ENCODE results near the gene HIGD1B. TPM values are rescaled to one million over a fixed set of nuclear protein-coding genes. Genes with fewer than 3 reads are reported as not detected.

Gene HIGD1B
- total RNA-seq, 2 donors from 2014 or later: 19.0 TPM; not detected in 1

DNA sequence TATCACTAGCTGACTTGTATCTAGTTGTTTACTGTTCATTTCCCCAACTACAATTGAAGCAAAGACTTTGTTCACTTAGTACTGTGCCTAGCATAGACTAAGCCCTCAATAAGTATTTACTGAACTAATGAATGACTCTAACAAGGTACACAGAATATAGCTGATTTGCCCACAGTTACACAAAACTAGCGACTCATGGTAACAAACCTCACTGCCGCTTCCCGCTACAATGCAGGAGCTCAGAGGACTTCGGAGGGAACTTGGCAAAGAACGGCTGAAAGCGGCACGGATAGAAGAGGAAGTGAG is 51.0 kb downstream of the HIGD1B start:
- no peaks in the 10 kb centered on the region for H3K9me3 ChIP-seq
- H3K36me3 ChIP-seq: peaks cover 7% of the 10 kb centered on the region
- H3K27ac ChIP-seq: peak overlapping the region; percentile 90 to 92
- TF ChIP-seq, protein P1, sequence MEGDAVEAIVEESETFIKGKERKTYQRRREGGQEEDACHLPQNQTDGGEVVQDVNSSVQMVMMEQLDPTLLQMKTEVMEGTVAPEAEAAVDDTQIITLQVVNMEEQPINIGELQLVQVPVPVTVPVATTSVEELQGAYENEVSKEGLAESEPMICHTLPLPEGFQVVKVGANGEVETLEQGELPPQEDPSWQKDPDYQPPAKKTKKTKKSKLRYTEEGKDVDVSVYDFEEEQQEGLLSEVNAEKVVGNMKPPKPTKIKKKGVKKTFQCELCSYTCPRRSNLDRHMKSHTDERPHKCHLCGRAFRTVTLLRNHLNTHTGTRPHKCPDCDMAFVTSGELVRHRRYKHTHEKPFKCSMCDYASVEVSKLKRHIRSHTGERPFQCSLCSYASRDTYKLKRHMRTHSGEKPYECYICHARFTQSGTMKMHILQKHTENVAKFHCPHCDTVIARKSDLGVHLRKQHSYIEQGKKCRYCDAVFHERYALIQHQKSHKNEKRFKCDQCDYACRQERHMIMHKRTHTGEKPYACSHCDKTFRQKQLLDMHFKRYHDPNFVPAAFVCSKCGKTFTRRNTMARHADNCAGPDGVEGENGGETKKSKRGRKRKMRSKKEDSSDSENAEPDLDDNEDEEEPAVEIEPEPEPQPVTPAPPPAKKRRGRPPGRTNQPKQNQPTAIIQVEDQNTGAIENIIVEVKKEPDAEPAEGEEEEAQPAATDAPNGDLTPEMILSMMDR (IDR thresholded peaks at IDR 0.05): no peak
- H3K4me1 ChIP-seq: peaks cover 0 to 22% of the 10 kb centered on the region in 2 donors
- DNase-seq (ENCODE audit: low spot score): no peak
- no peaks in the 10 kb centered on the region for H3K27me3 ChIP-seq
- H3K4me3 ChIP-seq: peak overlapping the region; percentile 65 to 81

DNA sequence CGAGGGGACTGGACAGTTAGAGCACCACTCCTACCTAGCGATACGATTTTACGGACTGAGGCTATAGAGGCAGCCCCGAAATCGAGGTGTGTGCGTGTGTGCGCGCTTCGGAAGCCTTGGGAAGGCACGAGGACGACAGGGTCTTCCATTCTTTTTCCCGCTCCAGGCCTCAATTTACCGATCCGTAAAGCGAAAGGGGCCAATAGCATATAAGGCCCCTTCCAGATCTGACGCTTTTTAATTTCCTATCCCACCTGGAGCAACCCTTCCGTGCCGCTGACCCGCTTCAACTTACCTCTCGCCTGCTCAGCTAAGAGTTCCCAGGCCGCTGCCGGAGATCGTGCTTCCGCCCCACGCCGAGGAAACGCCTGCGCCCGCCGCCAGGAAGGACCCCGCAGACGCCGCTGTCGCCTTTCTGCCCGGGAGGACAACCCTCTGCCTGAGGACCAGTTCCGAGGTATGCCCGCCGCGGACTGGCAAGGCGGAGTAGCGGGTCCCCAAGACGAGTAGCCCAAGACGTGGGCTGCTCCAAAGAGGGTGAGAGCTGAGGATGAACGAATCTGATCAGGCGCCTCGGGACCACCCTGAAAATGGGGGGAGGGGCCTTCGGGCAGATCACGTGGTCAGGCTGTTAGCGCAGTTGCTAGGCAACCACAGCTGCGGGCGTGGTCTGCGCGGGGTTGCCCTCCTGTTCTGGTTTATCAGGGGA is 51.5 kb downstream of the HIGD1B start, which contains the start of gene EFTUD2:
TSS of gene EFTUD2 (minus strand) at position 372 of the 709 bp plus-strand sequence. CDS start 4,924 bp downstream, outside the sequence.
- Histone ChIP-seq H3K36me3 (peaks cover 2% of the 10 kb centered on the region), H3K27me3 (no peaks in the 10 kb centered on the region), H3K27ac (peak within 1 kb of the TSS; percentile 90 to 92), H3K9me3 (no peaks in the 10 kb centered on the region), H3K4me3 (peak within 1 kb of the TSS; percentile 65 to 81), H3K4me1 (peaks cover 0 to 22% of the 10 kb centered on the region in 2 donors)
- TF ChIP-seq, protein P1 (IDR thresholded peaks at IDR 0.05): no peak
- peak; percentile 91 for DNase-seq (ENCODE audit: low spot score)

Other genes starting within 250 kb of the HIGD1B start
- gene MEIOC, start 191.4 kb upstream of the HIGD1B start, total RNA-seq: under 1 TPM in 1 of 2 donors, not detected in 1; 0.44 TPM
- 10 to 100 TPM; 18.8 to 26.7 TPM for gene CCDC43, start 158.1 kb upstream of the HIGD1B start, total RNA-seq
- 1 to 10 TPM; 2.3 to 4.4 TPM for gene DBF4B, start 139.2 kb upstream of the HIGD1B start, total RNA-seq
- 10 to 100 TPM in 1 of 2 donors, 1 to 10 TPM in 1; 6.8 to 19.9 TPM for gene ADAM11, start 88.9 kb upstream of the HIGD1B start, total RNA-seq
- gene GJC1, start 17.6 kb upstream of the HIGD1B start, total RNA-seq: 10 to 100 TPM; 25.8 to 41.8 TPM
- gene EFTUD2, start 51.6 kb downstream of the HIGD1B start, total RNA-seq: 10 to 100 TPM; 36.8 to 36.9 TPM
- gene GFAP, start 67.6 kb downstream of the HIGD1B start, total RNA-seq: 1 to 10 TPM; 4.6 to 5.3 TPM
- under 1 TPM; 0.12 to 0.44 TPM for gene KIF18B, start 99.9 kb downstream of the HIGD1B start, total RNA-seq
- gene C1QL1, start 120.4 kb downstream of the HIGD1B start, total RNA-seq: 1 to 10 TPM; 1.6 to 3.6 TPM
- gene DCAKD, start 203.7 kb downstream of the HIGD1B start, total RNA-seq: 10 to 100 TPM; 37.3 to 46.1 TPM
- 10 to 100 TPM; 44.6 to 52.7 TPM for gene NMT1, start 213.4 kb downstream of the HIGD1B start, total RNA-seq